ENCODE measurements around the gene HDAC10.

The HDAC10 gene

GRCh38 chr22:50264946-50265669 lies 14.0 kb upstream of the HDAC10 start:
- no peak for DNase-seq (ENCODE audit: low spot score)
- TF ChIP-seq CTCF (IDR thresholded peaks at IDR 0.05; ENCODE audit: extremely low read depth, missing control alignments), result no peak

GRCh38 chr22:50264104-50264745 lies 13.2 kb upstream of the HDAC10 start:
- TF ChIP-seq CTCF (IDR thresholded peaks at IDR 0.05; ENCODE audit: extremely low read depth, missing control alignments), result no peak

GRCh38 chr22:50262973-50263617 lies 12.0 kb upstream of the HDAC10 start:
- no peak for DNase-seq (ENCODE audit: low spot score)
- no peak for TF ChIP-seq CTCF (IDR thresholded peaks at IDR 0.05; ENCODE audit: extremely low read depth, missing control alignments)

More at GRCh38 chr22:50264104-50264745, 13.2 kb upstream of the HDAC10 start:
- DNase-seq (ENCODE audit: low spot score), result no peak

GRCh38 chr22:50262460-50262911 lies 11.4 kb upstream of the HDAC10 start:
- TF ChIP-seq CTCF (IDR thresholded peaks at IDR 0.05; ENCODE audit: extremely low read depth, missing control alignments), result no peak
- no peak for DNase-seq (ENCODE audit: low spot score)

GRCh38 chr22:50261615-50262459 lies 10.8 kb upstream of the HDAC10 start, which contains the start of gene MAPK12:
TSS of gene MAPK12 (minus strand) at chr22:50261683. CDS start at chr22:50261509, 174 bp downstream.
- peak; percentile 94 for DNase-seq (ENCODE audit: low spot score)
- no peak for TF ChIP-seq CTCF (IDR thresholded peaks at IDR 0.05; ENCODE audit: extremely low read depth, missing control alignments)

- DNase-seq (ENCODE audit: low spot score), result peak; percentile 83
- no peak for TF ChIP-seq CTCF (IDR thresholded peaks at IDR 0.05; ENCODE audit: extremely low read depth, missing control alignments)
Measured at GRCh38 chr22:50260801-50261614, 9.9 kb upstream of the HDAC10 start.
